ENCODE data around the gene RASL10B. TPM values are rescaled to one million over a fixed set of nuclear protein-coding genes. Genes with fewer than 3 reads are reported as not detected.

Gene RASL10B
- total RNA-seq, 6 experiments from 2014 or later = 0.31 to 2.8 (median 2.3) TPM

GRCh38 chr17:35723735-35724134 lies 7.7 kb upstream of the RASL10B start:
- peaks cover 0 to 20% (median 7%) of the 10 kb centered on the region in 4 donors for H3K36me3 ChIP-seq
- 94% methylated on average over 2 of the region's 2 CpGs for WGBS (ENCODE audit: insufficient coverage, low coverage, low lambda C conversion rate, missing lambda C conversion rate)

GRCh38 chr17:35725058-35725457 lies 6.4 kb upstream of the RASL10B start:
- no peak overlapping the region for H3K4me3 ChIP-seq
- no peaks in the 10 kb centered on the region for H3K9me3 ChIP-seq
- no peak for ATAC-seq
- H3K36me3 ChIP-seq = peaks cover 0 to 20% (median 7%) of the 10 kb centered on the region in 4 donors
- intact Hi-C loops (cut with DNase I) = no loop called here
- H3K27ac ChIP-seq = no peak overlapping the region
- DNase-seq = no peak
- no peaks in the 10 kb centered on the region for H3K4me1 ChIP-seq
- WGBS (ENCODE audit: insufficient coverage, low coverage, low lambda C conversion rate, missing lambda C conversion rate) = 97% methylated on average over 3 of the region's 4 CpGs
- TF ChIP-seq POLR2A (IDR thresholded peaks at IDR 0.05) (no peak), CTCF (IDR thresholded peaks at IDR 0.05) (no peak)
- no peaks in the 10 kb centered on the region for H3K27me3 ChIP-seq

More at GRCh38 chr17:35723735-35724134, 7.7 kb upstream of the RASL10B start:
- H3K27ac ChIP-seq = no peak overlapping the region
- H3K9me3 ChIP-seq = no peaks in the 10 kb centered on the region
- intact Hi-C loops (cut with DNase I) = no loop called here
- no peak for DNase-seq
- TF ChIP-seq POLR2A (IDR thresholded peaks at IDR 0.05) (no peak), CTCF (IDR thresholded peaks at IDR 0.05) (no peak)
- H3K27me3 ChIP-seq = no peaks in the 10 kb centered on the region
- no peak for ATAC-seq
- peaks cover 0 to 2% (median 0%) of the 10 kb centered on the region in 4 donors for H3K4me1 ChIP-seq
- no peak overlapping the region for H3K4me3 ChIP-seq

GRCh38 chr17:35725802-35726126 lies 5.7 kb upstream of the RASL10B start:
- Histone ChIP-seq H3K4me1 (no peaks in the 10 kb centered on the region), H3K27me3 (no peaks in the 10 kb centered on the region), H3K4me3 (no peak overlapping the region), H3K9me3 (no peaks in the 10 kb centered on the region), H3K36me3 (peaks cover 0 to 20% (median 7%) of the 10 kb centered on the region in 4 donors), H3K27ac (no peak overlapping the region)
- no peak for TF ChIP-seq POLR2A (IDR thresholded peaks at IDR 0.05)
- TF ChIP-seq CTCF (IDR thresholded peaks at IDR 0.05) = no peak
- 100% methylated on average over 1 of the region's 2 CpGs for WGBS (ENCODE audit: insufficient coverage, low coverage, low lambda C conversion rate, missing lambda C conversion rate)
- ATAC-seq = no peak
- intact Hi-C loops (cut with DNase I) = no loop called here
- no peak for DNase-seq

GRCh38 chr17:35726127-35726952 lies 5.1 kb upstream of the RASL10B start:
- ATAC-seq (no peak), DNase-seq (no peak)
- TF ChIP-seq POLR2A (IDR thresholded peaks at IDR 0.05) (no peak), CTCF (IDR thresholded peaks at IDR 0.05) (no peak)
- H3K27ac ChIP-seq = no peak overlapping the region
- 55% methylated on average over 2 of the region's 6 CpGs for WGBS (ENCODE audit: insufficient coverage, low coverage, low lambda C conversion rate, missing lambda C conversion rate)
- H3K4me1 ChIP-seq = peaks cover 0 to 3% (median 0%) of the 10 kb centered on the region in 4 donors
- no peaks in the 10 kb centered on the region for H3K9me3 ChIP-seq
- no peak overlapping the region for H3K4me3 ChIP-seq
- H3K27me3 ChIP-seq = no peaks in the 10 kb centered on the region
- peaks cover 0 to 20% (median 7%) of the 10 kb centered on the region in 4 donors for H3K36me3 ChIP-seq
- intact Hi-C loops (cut with DNase I) = no loop called here
